Measurements from ENCODE around the gene RAB3IL1.

The RAB3IL1 gene

DNA sequence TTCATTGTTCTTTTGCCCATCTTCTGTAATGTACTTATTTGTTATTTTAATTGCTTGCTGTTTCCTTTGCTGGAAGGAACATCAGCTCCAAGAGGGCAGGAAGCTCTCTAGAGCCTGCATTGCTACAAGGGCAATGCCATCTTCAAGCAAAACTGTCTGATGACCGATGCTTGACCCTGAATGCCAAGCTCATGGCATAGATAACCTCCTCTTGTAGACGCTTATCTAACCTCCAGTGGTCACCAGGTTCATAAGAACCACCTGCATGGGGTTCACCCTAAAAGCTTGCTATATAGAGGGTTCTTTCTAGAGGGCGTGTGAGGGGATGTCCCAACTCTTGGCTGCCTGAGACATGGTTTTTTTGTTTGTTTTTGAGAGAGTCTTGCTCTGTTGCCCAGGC is 42.5 kb downstream of the RAB3IL1 start:
- no peak for DNase-seq (ENCODE audit: low read depth, low spot score)
- no peak overlapping the region for H3K4me3 ChIP-seq (ENCODE audit: low read length)

DNA sequence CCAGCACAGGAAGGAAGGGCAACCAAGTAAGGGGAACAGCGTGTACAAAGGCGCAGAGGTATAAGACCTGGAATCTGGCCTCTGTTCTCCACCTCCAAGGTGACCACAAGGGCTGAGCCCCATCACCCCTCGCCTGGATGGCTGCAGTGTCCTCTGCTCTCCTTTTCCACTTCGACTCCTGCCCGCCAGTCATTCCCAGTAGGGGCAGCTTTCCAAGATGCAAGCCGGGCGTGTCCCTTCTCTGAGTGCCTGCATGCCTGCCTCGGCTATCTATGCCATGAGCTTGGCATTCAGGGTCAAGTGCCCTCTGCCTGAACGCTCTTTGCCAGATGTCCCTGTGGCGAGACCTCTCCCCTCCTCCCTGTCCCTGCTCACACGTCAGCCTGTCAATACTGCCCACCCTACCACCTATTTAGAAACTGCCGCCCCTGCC is 43.0 kb downstream of the RAB3IL1 start:
- no peak overlapping the region for H3K4me3 ChIP-seq (ENCODE audit: low read length)
- no peak for DNase-seq (ENCODE audit: low read depth, low spot score)

- no peak overlapping the region for H3K4me3 ChIP-seq (ENCODE audit: low read length)
- DNase-seq (ENCODE audit: low read depth, low spot score): no peak
Measured at GRCh38 chr11:61873588-61874376, 43.6 kb downstream of the RAB3IL1 start.

DNA sequence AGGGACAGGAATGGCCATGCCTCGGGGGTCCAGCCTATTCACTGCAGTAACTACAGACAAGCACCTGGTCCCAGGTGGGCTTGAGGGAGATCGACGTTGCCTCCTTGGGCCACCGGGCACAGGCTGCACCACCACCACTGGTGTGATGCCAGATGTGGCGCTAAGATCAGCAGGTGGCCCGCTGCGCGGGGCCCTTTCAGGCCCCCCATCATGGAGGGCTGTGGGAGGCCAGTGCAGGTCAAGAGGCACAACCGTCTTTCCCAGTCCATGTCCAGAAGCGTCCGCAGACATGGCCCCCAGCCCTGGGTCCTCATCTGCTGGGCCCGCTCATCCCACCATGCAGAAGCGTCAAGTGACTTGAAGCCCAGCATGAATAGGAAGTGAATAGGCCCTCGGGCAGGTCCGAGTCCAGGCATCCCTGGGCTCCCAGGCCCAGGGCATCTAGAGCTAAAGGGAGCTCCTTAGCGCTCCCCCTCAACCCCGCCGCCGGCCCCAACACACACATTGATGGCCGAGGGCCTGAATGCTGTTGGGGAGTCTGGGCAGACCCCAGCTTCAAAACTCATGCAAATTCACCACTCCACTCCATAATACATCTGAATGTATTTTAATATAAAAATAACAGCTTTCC is 44.3 kb downstream of the RAB3IL1 start:
- DNase-seq (ENCODE audit: low read depth, low spot score): no peak
- H3K4me3 ChIP-seq (ENCODE audit: low read length): no peak overlapping the region

- H3K4me3 ChIP-seq (ENCODE audit: low read length): peak overlapping the region; percentile 42
Measured at GRCh38 chr11:61871158-61871597, 46.2 kb downstream of the RAB3IL1 start.

DNA sequence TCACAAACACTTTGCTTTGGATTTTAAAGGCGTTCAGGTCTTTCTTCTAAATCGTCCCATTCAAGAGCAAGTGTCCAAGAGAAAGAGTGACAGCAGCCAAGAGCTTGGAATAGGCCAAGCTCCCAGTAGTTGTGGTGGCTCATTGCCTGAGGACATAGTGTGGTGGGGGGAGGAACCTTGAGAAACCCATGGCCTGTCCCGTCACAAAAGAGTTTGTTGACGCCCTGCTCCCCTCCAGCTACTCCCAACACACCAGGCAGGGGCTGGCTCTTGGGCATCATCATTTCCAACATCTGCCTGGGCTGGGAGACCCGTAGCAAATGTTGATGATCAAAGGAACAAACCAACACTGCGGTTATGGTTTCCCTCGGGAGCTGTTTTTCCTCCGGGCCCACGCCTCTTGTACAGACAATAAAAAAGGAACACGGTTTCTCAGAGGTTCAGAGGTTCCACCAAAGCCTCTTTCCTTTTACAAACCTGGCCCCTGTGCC is 46.8 kb downstream of the RAB3IL1 start:
- H3K4me3 ChIP-seq (ENCODE audit: low read length): no peak overlapping the region
- DNase-seq (ENCODE audit: low read depth, low spot score): no peak

More at GRCh38 chr11:61871158-61871597, 46.2 kb downstream of the RAB3IL1 start:
- DNase-seq (ENCODE audit: low read depth, low spot score): peak; percentile 51

DNA sequence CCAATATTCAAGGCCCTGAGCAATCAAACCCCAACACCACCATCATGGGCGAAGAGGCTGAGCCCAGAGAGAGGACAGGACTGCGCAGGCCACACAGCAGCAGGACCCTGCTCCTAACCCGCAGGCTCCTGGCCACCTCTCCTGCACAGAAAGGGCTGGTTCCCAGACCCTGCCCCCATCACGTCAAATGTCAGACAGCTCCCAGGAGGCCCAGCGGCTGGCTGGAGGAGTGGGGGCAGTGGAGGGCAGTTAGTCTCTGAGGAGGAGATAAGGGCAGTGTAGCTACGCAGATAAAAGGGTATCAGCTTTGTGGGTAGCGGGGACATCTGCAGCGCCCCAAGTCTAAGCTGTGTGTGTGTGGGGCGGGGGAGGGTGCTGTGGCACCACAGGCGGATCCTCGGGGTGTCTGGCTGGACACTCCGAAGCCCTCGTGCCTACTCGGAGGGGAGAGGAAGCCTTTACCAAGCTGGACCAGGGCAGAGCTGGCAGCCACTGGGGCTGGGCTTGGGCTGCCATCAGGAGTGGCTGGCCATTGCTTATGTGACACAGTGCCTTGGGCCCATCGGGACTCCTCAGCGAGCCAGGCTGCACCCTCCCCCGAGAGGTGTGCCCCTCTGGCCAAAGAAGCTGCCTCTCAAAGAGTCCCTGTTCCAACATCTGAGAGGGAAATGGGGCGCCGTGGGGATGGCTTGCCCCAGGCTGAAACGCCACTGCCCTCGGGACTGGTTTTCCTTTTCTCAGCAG is 47.5 kb downstream of the RAB3IL1 start:
- no peak overlapping the region for H3K4me3 ChIP-seq (ENCODE audit: low read length)
- DNase-seq (ENCODE audit: low read depth, low spot score): no peak

DNA sequence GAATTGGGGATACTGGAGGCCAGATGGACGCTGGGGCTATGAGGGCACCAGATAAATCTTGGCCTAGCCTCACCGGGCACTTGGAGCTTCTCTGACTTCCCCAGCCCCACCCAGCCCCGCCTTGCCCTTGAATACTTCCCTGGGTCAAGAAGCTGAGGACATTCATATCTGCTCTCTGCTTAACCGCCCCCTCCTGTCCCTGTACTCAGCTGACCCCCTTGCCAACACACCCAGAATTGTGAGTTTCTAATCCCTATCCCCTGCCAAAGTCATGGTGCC is 48.0 kb downstream of the RAB3IL1 start:
- H3K4me3 ChIP-seq (ENCODE audit: low read length): no peak overlapping the region
- DNase-seq (ENCODE audit: low read depth, low spot score): no peak

DNA sequence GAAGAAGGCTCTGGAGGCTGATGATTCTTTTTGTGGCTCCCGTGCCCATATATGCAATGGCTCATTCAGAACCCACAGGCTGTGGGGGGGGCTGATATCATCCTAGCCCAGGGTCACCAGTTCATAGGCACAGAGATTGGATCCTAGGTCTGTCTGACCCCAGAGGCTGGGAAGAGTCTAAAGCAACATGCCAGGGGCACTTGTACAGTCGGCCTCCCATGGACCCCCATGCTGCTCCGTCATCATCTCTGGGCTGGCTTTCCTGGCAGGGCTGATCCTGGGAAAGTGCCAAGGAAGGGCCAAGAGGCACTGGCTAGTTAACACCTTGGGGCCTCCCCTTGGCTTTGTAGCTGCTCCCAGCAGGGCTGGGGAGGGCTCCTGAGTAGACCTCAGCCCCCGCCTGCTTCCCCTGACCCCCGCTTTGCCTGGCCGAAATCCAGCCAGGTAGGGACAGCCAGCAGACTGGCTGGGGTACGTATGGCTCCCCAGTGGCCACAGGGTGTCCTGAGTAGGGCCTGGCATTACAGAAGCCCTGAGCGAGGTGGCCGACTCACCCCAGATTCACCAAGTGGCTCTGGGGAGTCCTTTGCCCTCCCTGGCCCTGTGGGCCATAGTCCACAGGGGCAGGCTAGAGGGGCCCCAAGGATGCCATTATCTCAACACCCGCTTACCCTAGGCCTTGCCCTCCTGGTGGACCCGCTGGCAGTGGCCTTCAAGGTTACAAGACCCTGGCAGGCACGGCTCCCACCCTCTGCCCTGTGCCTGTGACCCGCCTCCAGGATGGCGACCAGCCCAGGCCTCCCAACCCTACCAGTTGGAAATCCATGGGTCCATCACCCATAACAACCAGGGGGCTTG is 48.6 kb downstream of the RAB3IL1 start:
- DNase-seq (ENCODE audit: low read depth, low spot score): no peak

GRCh38 chr11:61866958-61867343 is 50.4 kb downstream of the RAB3IL1 start:
- no peak overlapping the region for H3K4me3 ChIP-seq (ENCODE audit: low read length)
- DNase-seq (ENCODE audit: low read depth, low spot score): no peak

More for the DNA sequence above, 48.6 kb downstream of the RAB3IL1 start:
- no peak overlapping the region for H3K4me3 ChIP-seq (ENCODE audit: low read length)

DNA sequence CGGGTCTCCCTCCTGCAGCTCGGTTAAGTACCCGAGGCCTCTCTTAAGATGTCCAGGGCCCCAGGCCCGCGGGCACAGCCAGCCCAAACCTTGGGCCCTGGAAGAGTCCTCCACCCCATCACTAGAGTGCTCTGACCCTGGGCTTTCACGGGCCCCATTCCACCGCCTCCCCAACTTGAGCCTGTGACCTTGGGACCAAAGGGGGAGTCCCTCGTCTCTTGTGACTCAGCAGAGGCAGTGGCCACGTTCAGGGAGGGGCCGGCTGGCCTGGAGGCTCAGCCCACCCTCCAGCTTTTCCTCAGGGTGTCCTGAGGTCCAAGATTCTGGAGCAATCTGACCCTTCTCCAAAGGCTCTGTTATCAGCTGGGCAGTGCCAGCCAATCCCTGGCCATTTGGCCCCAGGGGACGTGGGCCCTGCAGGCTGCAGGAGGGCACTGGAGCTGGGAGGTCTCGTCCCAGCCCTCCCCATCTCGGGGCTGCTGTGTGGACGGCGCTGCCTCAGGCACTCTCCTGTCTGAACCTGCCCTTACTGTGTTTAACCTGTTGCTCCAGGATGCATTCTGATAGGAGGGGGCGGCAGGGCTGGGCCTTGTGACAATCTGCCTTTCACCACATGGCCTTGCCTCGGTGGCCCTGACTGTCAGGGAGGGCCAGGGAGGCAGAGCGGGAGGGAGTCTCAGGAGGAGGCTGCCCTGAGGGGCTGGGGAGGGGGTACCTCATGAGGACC is 51.0 kb downstream of the RAB3IL1 start:
- no peak overlapping the region for H3K4me3 ChIP-seq (ENCODE audit: low read length)

DNA sequence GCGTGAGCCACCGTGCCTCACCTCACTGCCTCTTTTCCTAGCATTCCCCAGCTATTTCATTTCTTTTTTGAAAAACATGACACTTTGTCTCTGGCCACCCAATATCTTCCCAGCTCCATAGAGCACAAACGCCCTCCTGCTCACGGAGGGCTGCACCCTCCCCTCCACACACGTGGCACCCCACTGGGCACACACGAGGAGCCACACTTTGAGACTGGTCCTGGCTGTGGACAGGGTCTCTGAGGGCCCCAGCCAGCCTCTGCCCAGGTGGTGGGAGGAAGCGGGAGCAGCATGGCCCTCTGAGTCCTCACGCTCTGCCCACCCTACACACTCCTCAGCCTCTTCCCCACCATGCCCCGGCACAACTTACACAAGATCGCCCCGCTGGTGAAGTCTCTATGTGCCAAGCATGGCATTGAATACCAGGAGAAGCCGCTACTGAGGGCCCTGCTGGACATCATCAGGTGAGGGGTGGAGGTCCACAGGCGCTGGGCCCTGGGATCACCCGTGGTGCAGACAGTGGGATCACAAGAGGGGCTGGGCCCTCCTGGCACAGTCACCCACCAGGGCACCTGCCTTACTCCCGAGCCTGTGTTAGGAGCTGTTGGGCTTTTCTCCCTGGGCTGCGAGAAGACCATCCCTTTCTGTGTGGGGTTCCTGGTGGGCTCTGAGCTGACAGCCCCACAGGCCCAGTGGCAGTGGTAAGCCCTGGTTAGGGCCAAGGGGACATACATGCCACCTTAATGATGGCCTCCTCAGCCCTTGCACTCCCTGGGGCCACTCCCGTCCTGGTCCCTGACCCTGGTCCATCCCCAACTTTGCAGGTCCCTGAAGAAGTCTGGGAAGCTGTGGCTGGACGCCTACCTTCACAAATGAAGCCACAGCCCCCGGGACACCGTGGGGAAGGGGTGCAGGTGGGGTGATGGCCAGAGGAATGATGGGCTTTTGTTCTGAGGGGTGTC is 52.3 kb downstream of the RAB3IL1 start:
- H3K4me3 ChIP-seq (ENCODE audit: low read length): no peak overlapping the region
- no peak for DNase-seq (ENCODE audit: low read depth, low spot score)

More for the DNA sequence above, 51.0 kb downstream of the RAB3IL1 start:
- DNase-seq (ENCODE audit: low read depth, low spot score): no peak

GRCh38 chr11:61863548-61864081 is 53.8 kb downstream of the RAB3IL1 start:
- DNase-seq (ENCODE audit: low read depth, low spot score): no peak
- no peak overlapping the region for H3K4me3 ChIP-seq (ENCODE audit: low read length)

DNA sequence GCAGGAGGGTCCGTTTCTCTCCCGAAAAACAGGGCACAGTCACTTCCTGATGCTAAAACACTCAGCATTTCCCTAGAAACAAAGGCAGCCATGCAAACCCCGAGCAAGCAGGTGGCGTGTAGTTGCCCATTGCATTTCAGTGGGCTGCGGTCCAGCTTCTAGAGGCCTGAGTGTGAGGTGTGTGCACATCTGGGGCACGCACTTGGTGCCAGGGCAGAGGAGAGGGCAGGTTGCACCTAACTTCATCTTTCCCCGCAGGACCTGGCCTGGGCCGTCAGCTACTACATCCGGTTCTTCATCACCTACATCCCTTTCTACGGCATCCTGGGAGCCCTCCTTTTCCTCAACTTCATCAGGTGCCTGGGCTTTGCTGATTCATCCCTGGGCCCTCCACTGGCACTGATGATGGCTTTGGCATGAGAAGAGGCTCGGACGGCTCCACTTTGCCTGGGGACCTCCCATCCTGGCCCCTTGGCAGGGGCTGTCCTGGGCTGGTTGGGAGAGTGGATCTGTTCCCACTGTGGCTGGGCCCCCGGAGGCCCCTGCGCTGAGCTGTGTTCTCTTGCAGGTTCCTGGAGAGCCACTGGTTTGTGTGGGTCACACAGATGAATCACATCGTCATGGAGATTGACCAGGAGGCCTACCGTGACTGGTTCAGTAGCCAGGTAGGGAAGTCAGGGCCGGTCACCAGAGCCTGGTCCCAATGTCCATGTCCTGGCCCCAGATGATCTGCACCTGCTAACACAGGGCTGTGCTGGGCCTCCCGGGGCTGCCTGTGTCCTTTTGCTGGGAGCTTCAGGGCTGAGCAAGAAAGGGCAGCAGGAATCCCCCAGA is 54.4 kb downstream of the RAB3IL1 start:
- no peak for DNase-seq (ENCODE audit: low read depth, low spot score)

DNA sequence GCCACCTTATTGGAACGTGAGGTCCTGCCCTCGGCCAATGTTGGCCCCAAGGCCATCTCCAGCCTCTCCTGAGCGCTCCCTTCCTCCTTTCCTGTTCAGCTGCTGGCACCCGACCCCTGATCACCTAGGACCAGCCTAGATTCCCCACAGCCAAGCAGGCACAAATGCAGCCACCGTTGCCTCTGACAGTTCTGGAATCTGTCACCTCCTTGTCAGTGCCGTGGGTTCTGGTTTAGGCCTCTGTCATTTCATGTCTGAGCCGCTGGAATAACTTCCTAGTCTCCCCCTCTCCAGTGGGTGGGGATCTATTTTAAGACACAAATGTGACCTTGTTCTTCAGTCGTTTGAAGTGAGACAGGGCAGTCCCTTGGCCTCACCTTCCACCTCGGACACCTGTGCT is 55.7 kb downstream of the RAB3IL1 start:
- no peak overlapping the region for H3K4me3 ChIP-seq (ENCODE audit: low read length)
- no peak for DNase-seq (ENCODE audit: low read depth, low spot score)

More for the DNA sequence above, 54.4 kb downstream of the RAB3IL1 start:
- no peak overlapping the region for H3K4me3 ChIP-seq (ENCODE audit: low read length)
